Dedifferentiated amniotic fluid mesenchymal stem cell (primary cell): ENCODE results near the gene SPATA31E1.
"Not testable (repeated sequence)": the region's sequence is repeated elsewhere in the genome, so short reads cannot be mapped to it uniquely, and the experiment has no call there.

Experiments used
- DNase-seq: peaks from one replicate; pipeline ENCODE4 v3.0.0-alpha.2; 2016; ENCODE audit errors: extremely low spot score

Gene SPATA31E1

DNA sequence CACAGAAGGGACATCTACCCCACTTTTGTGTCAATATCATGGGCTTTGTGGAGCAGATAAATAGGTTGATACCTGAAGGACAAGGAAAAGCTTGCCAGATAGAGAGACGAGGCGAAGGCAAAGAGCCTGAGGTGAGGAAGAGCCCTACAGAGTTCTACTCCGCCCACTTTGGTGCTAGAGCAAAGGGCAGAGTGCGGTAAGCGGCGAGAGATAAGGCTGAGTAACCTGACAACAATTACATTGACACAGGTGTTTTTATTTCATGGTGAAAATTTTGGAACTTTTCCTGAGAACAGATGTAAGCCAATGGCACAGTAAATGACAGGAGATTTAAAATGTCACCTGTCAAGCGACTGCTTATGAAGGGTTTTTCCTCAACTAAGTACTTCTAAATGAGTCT lies 51.8 kb downstream of the SPATA31E1 start:
- DNase-seq, result not testable (repeated sequence)

DNA sequence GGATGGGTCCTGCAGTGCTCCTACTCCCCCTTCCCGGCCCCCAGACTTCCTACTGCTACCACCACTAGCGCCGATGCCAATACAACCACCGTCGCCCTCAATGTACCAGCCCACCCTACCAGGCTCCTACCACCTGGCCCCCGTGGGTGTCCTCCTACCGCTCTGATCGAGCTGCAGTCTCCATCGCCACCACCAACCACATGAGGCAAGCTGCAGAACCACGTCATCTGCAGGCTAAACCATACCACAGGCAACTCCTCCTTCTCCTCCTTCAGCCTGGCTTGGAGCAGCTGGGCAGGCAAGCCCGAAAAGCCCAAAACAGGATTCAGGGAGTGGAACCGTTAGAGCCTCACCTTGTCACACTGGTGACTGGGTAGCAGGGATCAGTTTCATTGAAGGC lies 54.7 kb downstream of the SPATA31E1 start:
- DNase-seq, result not testable (repeated sequence)

DNA sequence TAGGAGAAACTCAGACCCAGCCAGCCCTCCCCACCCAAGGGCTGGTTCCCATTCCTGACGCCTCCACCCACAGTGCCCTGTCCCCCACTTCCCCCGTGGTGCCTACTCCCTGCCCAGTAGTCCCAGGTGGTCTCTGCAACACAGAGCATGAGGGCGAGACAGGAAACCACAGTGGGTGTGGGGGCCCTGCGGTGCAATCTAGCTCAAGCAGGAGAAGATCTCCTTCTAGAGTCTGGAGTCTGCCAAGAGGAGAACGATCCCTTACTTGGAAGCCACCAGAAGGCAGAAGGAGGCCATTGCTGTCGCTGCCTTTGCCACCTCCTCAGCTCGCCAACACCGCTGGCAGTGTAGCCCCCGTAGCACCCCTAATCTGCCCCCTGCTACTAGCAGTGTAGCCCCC lies 55.2 kb downstream of the SPATA31E1 start:
- DNase-seq, result not testable (repeated sequence)

DNA sequence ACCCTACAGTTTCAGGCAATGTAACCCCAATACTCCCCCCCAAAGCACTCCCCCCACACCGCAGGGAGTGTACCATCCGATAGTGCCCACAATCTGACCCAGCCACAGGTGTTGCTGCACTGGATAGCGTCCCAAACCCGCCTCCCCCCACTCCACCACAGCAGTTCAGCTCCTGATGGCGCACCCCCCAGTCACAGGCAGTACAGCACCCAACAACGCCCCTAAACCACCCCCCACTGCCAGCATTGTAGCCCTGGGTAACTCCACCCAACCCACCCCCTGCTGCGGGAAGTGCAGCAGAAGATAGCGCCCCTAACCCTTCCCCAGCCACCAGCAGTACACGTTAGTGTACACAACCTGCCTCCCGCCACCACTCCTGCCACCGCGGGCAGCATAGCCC lies 55.7 kb downstream of the SPATA31E1 start:
- not testable (repeated sequence) for DNase-seq
